SK-N-SH (cell line): ENCODE data around the gene FOXO1. TPM values are rescaled to one million over a fixed set of nuclear protein-coding genes. Genes with fewer than 3 reads are reported as not detected.

Source experiments
- CTCF ChIA-PET: fragments of 300-600, 350-600 bp; formaldehyde crosslinking; extraction: SDS; loops from one replicate; lab custom pipeline; 2021; lab: Yijun Ruan, JAX
- POLR2A ChIA-PET: fragments of 350-600 bp; sonication (Branson Sonifier 250); formaldehyde crosslinking; extraction: SDS; loops from one replicate; lab custom pipeline; 2020; ENCODE audit warnings: antibody characterized with exemption, inconsistent platforms; lab: Yijun Ruan, JAX
- DNase-seq: peaks from one replicate; pipeline ENCODE4 v3.0.0; 2012
- H2AFZ ChIP-seq: fragments of 200-600 bp; sonication (generic); 2 replicates; pipeline ENCODE4 v1.8.1; 2016; ENCODE audit warnings: antibody characterized with exemption, mild to moderate bottlenecking, low read depth
- H3F3A ChIP-seq: fragments of 200-600 bp; sonication (generic); replicated peaks from 2 replicates; pipeline ENCODE3; 2016; ENCODE audit warnings: antibody characterized with exemption, mild to moderate bottlenecking; ENCODE audit not compliant: insufficient read depth
- H3K27ac ChIP-seq, 2 experiments: fragments of 200-500 bp in 1 of 2; fragments of 200-600 bp in 1 of 2; sonication (Bioruptor generic) in 1 of 2; sonication (generic), shearing (Covaris generic) in 1 of 2; 2 replicates each; pipeline versions ENCODE4 v1.5.1 to v1.6.1; 2014 to 2016; ENCODE audit warnings: low read depth in 2 of 2, inconsistent platforms in 1 of 2, low read length in 1 of 2, mild to moderate bottlenecking in 1 of 2, mixed read lengths in 1 of 2
- H3K27me3 ChIP-seq: fragments of 200-600 bp; sonication (generic), shearing (Covaris generic); 2 replicates; pipeline ENCODE4 v1.6.1; 2016; ENCODE audit warnings: mixed run types; ENCODE audit not compliant: insufficient read depth
- H3K36me3 ChIP-seq, 2 experiments: fragments of 200-500 bp in 1 of 2; fragments of 200-600 bp in 1 of 2; sonication (Bioruptor generic) in 1 of 2; sonication (generic) in 1 of 2; replicated peaks in 1 of 2; 2 replicates each; pipeline versions ENCODE3 to v1.5.1; 2014 to 2016; ENCODE audit warnings: low read length in 1 of 2, mild to moderate bottlenecking in 1 of 2; ENCODE audit not compliant: insufficient read depth in 2 of 2, control insufficient read depth in 1 of 2
- H3K4me1 ChIP-seq, 2 experiments: fragments of 200-500 bp in 1 of 2; fragments of 200-600 bp in 1 of 2; sonication (Bioruptor generic) in 1 of 2; sonication (generic), shearing (Covaris generic) in 1 of 2; 2 replicates each; pipeline versions ENCODE4 v1.5.1 to v1.6.1; 2014 to 2016; ENCODE audit warnings: low read depth in 1 of 2, low read length in 1 of 2, mixed run types in 1 of 2; ENCODE audit not compliant: insufficient read depth in 2 of 2, control insufficient read depth in 1 of 2
- H3K4me2 ChIP-seq: fragments of 200-600 bp; sonication (generic), shearing (Covaris generic); 2 replicates; pipeline ENCODE4 v1.6.1; 2017; ENCODE audit warnings: mixed run types
- H3K4me3 ChIP-seq, 2 experiments: fragments of 200-500 bp in 1 of 2; fragments of 200-600 bp in 1 of 2; sonication (Bioruptor generic) in 1 of 2; sonication (generic), shearing (Covaris generic) in 1 of 2; 2 replicates each; pipeline versions ENCODE4 v1.5.1 to v1.8.1; 2014 to 2016; ENCODE audit warnings: low read depth in 2 of 2, inconsistent platforms in 1 of 2, low read length in 1 of 2, mild to moderate bottlenecking in 1 of 2, mixed read lengths in 1 of 2, moderate library complexity in 1 of 2
- H3K79me2 ChIP-seq: fragments of 200-600 bp; sonication (generic); 2 replicates; pipeline ENCODE4 v1.8.1; 2017; ENCODE audit warnings: mild to moderate bottlenecking; ENCODE audit not compliant: insufficient read depth
- H3K9ac ChIP-seq: fragments of 200-600 bp; sonication (generic); 2 replicates; pipeline ENCODE4 v1.6.1; 2017; ENCODE audit warnings: mixed run types
- H3K9me2 ChIP-seq: fragments of 200-600 bp; sonication (generic); 2 replicates; pipeline ENCODE4 v1.6.1; 2017; ENCODE audit warnings: mixed run types
- H3K9me3 ChIP-seq: fragments of 200-600 bp; sonication (generic); 2 replicates; pipeline ENCODE4 v1.6.1; 2017; ENCODE audit warnings: mixed run types, mild to moderate bottlenecking, moderate library complexity
- H4K20me1 ChIP-seq: fragments of 200-600 bp; sonication (generic); 2 replicates; pipeline ENCODE4 v1.6.1; 2017; ENCODE audit warnings: mild to moderate bottlenecking, mixed run types; ENCODE audit not compliant: insufficient read depth
- CHD2 ChIP-seq: fragments of 150-350 bp; IDR thresholded peaks from 2 replicates; pipeline ENCODE4 v1.6.1; 2018; ENCODE audit warnings: low read length; ENCODE audit not compliant: partially characterized antibody
- CTCF ChIP-seq: fragments of 200-600 bp; sonication (generic); IDR thresholded peaks from 2 replicates; pipeline ENCODE4 v1.6.1; 2017; ENCODE audit warnings: antibody characterized with exemption, mild to moderate bottlenecking, moderate library complexity
- ELF1 ChIP-seq: IDR thresholded peaks from 2 replicates; pipeline ENCODE4 v1.4.0; 2012
- EP300 ChIP-seq, 2 experiments: IDR thresholded peaks; 2 replicates each; pipeline versions ENCODE4 v1.4.0 to v1.6.1; 2012; ENCODE audit warnings: borderline replicate concordance in 1 of 2, low read depth in 1 of 2, low read length in 1 of 2
- EZH2phosphoT487 ChIP-seq: fragments of 200-600 bp; sonication (generic); IDR thresholded peaks from 2 replicates; pipeline ENCODE4 v1.6.1; 2017; ENCODE audit warnings: low read depth, mixed run types, mild to moderate bottlenecking, antibody characterized with exemption, moderate library complexity, borderline replicate concordance
- FOXJ3 ChIP-seq: sonication (generic); formaldehyde crosslinking; IDR thresholded peaks from 2 replicates; pipeline ENCODE4 v1.5.1; 2020; ENCODE audit warnings: mild to moderate bottlenecking, missing genetic modification reagents
- GABPA ChIP-seq: IDR thresholded peaks from 2 replicates; pipeline ENCODE4 v1.4.0; 2012; ENCODE audit warnings: low read depth, mild to moderate bottlenecking
- GATA2 ChIP-seq: sonication (generic); formaldehyde crosslinking; IDR thresholded peaks from 2 replicates; pipeline ENCODE4 v1.5.0; 2020; ENCODE audit warnings: mild to moderate bottlenecking, missing genetic modification reagents
- IRF3 ChIP-seq: fragments of 150-350 bp; IDR thresholded peaks from 2 replicates; pipeline ENCODE4 v1.6.1; 2016; ENCODE audit warnings: mild to moderate bottlenecking, low read depth, low read length
- MEF2A ChIP-seq: IDR thresholded peaks from 2 replicates; pipeline ENCODE4 v1.4.0; 2012; ENCODE audit warnings: low read depth, borderline replicate concordance
- PBX3 ChIP-seq: IDR thresholded peaks from 2 replicates; pipeline ENCODE4; 2012
- POLR2AphosphoS5 ChIP-seq: IDR thresholded peaks from 2 replicates; pipeline ENCODE4 v1.6.1; 2012; ENCODE audit warnings: low read depth, low read length
- RAD21 ChIP-seq: IDR thresholded peaks from 2 replicates; pipeline ENCODE4 v1.6.1; 2012; ENCODE audit warnings: mild to moderate bottlenecking, low read length
- RCOR1 ChIP-seq: fragments of 150-350 bp; IDR thresholded peaks from 2 replicates; pipeline ENCODE4 v1.6.1; 2017; ENCODE audit warnings: antibody characterized with exemption, low read length
- REST ChIP-seq: IDR thresholded peaks from 2 replicates; pipeline ENCODE4 v1.6.1; 2012; ENCODE audit warnings: mild to moderate bottlenecking, low read depth, low read length, moderate library complexity
- RFX5 ChIP-seq: IDR thresholded peaks from 2 replicates; pipeline ENCODE4 v1.6.1; 2012; ENCODE audit warnings: mild to moderate bottlenecking, improper control_type of control experiment, low read length
- TCF12 ChIP-seq: IDR thresholded peaks from 2 replicates; pipeline ENCODE4 v1.4.0; 2012
- USF2 ChIP-seq: fragments of 150-350 bp; IDR thresholded peaks from 2 replicates; pipeline ENCODE4 v1.6.1; 2017; ENCODE audit warnings: antibody characterized with exemption, low read length, low read depth, borderline replicate concordance
- WGBS: methylation state at CpG from one replicate; pipeline ENCODE4 v1.1.6; 2017; ENCODE audit warnings: low lambda C conversion rate; 5-methylcytosine and 5-hydroxymethylcytosine counted together
- polyA plus RNA-seq, 3 experiments: library from polyadenylated mRNA; depleted of rRNA; stranded (reverse); fragments of >200 nt; gene quantifications; 2 replicates each; pipeline ENCODE4 v1.2.3, GENCODE V29; 2012

The FOXO1 gene
- polyA plus RNA-seq, 1 of the 3 experiments (the other 2 are of a cell fraction) = 1.8 TPM

- no peak overlapping the region for H3K9ac ChIP-seq
- 94% methylated on average over 27 of the region's 27 CpGs for WGBS
- H3K27me3 ChIP-seq = no peaks in the 10 kb centered on the region
- no peak overlapping the region for H2AFZ ChIP-seq
- no peak overlapping the region for H3K4me2 ChIP-seq
- no peaks in the 10 kb centered on the region; a peak in 2 of 4 replicates for H3K4me1 ChIP-seq
- peaks cover 3% of the 10 kb centered on the region for H3F3A ChIP-seq
- H3K4me3 ChIP-seq = no peak overlapping the region
- TF ChIP-seq GATA2 = no peak
- TF ChIP-seq MEF2A = no peak
- TF ChIP-seq CTCF = no peak
- no peak for TF ChIP-seq TCF12
- TF ChIP-seq IRF3 = no peak
- TF ChIP-seq PBX3 = no peak
- no peak for TF ChIP-seq REST
- TF ChIP-seq ELF1 = no peak
- no peak for TF ChIP-seq EZH2phosphoT487
- TF ChIP-seq FOXJ3 (CRISPR knock-in tag) = no peak
- no peak for TF ChIP-seq CHD2
- no peak for TF ChIP-seq EP300 (IDR thresholded peaks at IDR 0.05; ENCODE audit: borderline replicate concordance in 1 of 2, low read depth in 1 of 2, low read length in 1 of 2)
- TF ChIP-seq RCOR1 = no peak
- no peak for TF ChIP-seq RAD21
- TF ChIP-seq RFX5 = no peak
- no peak for TF ChIP-seq USF2
- TF ChIP-seq GABPA = no peak
- no peak for TF ChIP-seq POLR2AphosphoS5
- H3K79me2 ChIP-seq = no peaks in the 10 kb centered on the region
- ChIA-PET CTCF (no interaction called here), POLR2A (no interaction called here)
- no peak overlapping the region for H3K27ac ChIP-seq
- no peaks in the 10 kb centered on the region for H3K9me2 ChIP-seq
- H4K20me1 ChIP-seq = no peaks in the 10 kb centered on the region
- H3K36me3 ChIP-seq = no peaks in the 10 kb centered on the region
- no peaks in the 10 kb centered on the region for H3K9me3 ChIP-seq
- DNase-seq = no peak
These were observed 131.1 kb downstream of the FOXO1 start for GRCh38 chr13:40535345-40535836.
